SKM-1 treated with dmso at 0.1 percent for 144 hours (cell line): ENCODE data around the gene ANKRD29.
"Not testable (repeated sequence)": the region's sequence is repeated elsewhere in the genome, so short reads cannot be mapped to it uniquely, and the experiment has no call there.

Experiments
- DNase-seq: peaks from one replicate; lab custom pipeline; 2025; ENCODE audit not compliant: unreplicated experiment; lab: John Stamatoyannopoulos, UW

Gene ANKRD29

GRCh38 chr18:23565916-23566547 lies 96.7 kb downstream of the ANKRD29 start:
- DNase-seq = no peak

- DNase-seq = no peak
Measured at GRCh38 chr18:23563377-23564043, 99.2 kb downstream of the ANKRD29 start.

GRCh38 chr18:23560186-23560585 lies 102.5 kb downstream of the ANKRD29 start:
- DNase-seq = no peak

GRCh38 chr18:23557511-23557910 lies 105.2 kb downstream of the ANKRD29 start:
- DNase-seq = not testable (repeated sequence)

- DNase-seq = no peak
Measured at GRCh38 chr18:23556145-23556780, 106.4 kb downstream of the ANKRD29 start.

- no peak for DNase-seq
Measured at GRCh38 chr18:23553887-23554286, 108.8 kb downstream of the ANKRD29 start.

GRCh38 chr18:23552505-23552904 lies 110.2 kb downstream of the ANKRD29 start:
- no peak for DNase-seq

GRCh38 chr18:23551978-23552377 lies 110.7 kb downstream of the ANKRD29 start:
- no peak for DNase-seq

GRCh38 chr18:23550898-23551297 lies 111.8 kb downstream of the ANKRD29 start:
- no peak for DNase-seq
